HK-2 (cell line): ENCODE results near the gene S100A14.
"Not testable (repeated sequence)": the region's sequence is repeated elsewhere in the genome, so short reads cannot be mapped to it uniquely, and the experiment has no call there.

Source experiments
- DNase-seq: peaks from one replicate; pipeline ENCODE4 v3.0.0-alpha.2; 2018; ENCODE audit not compliant: unreplicated experiment

Gene S100A14

GRCh38 chr1:153587314-153587713 lies 28.8 kb downstream of the S100A14 start:
- no peak for DNase-seq

GRCh38 chr1:153586347-153586746 lies 29.8 kb downstream of the S100A14 start:
- no peak for DNase-seq

GRCh38 chr1:153585006-153585405 lies 31.1 kb downstream of the S100A14 start:
- no peak for DNase-seq

- no peak for DNase-seq
Measured at GRCh38 chr1:153583976-153584375, 32.1 kb downstream of the S100A14 start.

- not testable (repeated sequence) for DNase-seq
Measured at GRCh38 chr1:153583514-153583913, 32.6 kb downstream of the S100A14 start.

GRCh38 chr1:153582836-153583235 lies 33.3 kb downstream of the S100A14 start:
- DNase-seq, result not testable (repeated sequence)

GRCh38 chr1:153578936-153579335 lies 37.2 kb downstream of the S100A14 start:
- no peak for DNase-seq

- no peak for DNase-seq
Measured at GRCh38 chr1:153578490-153578889, 37.6 kb downstream of the S100A14 start.

- DNase-seq, result no peak
Measured at GRCh38 chr1:153577624-153578051, 38.5 kb downstream of the S100A14 start.

GRCh38 chr1:153577138-153577537 lies 39.0 kb downstream of the S100A14 start:
- DNase-seq, result no peak

GRCh38 chr1:153575497-153575896 lies 40.6 kb downstream of the S100A14 start:
- not testable (repeated sequence) for DNase-seq

GRCh38 chr1:153575081-153575491 lies 41.0 kb downstream of the S100A14 start:
- DNase-seq, result not testable (repeated sequence)

GRCh38 chr1:153573351-153573750 lies 42.8 kb downstream of the S100A14 start:
- DNase-seq, result no peak

GRCh38 chr1:153572569-153573015 lies 43.5 kb downstream of the S100A14 start:
- DNase-seq, result peak; percentile 78

- DNase-seq, result no peak
Measured at GRCh38 chr1:153571706-153572105, 44.4 kb downstream of the S100A14 start.

- DNase-seq, result no peak
Measured at GRCh38 chr1:153570874-153571273, 45.3 kb downstream of the S100A14 start.

- DNase-seq, result no peak
Measured at GRCh38 chr1:153569465-153569864, 46.7 kb downstream of the S100A14 start.

GRCh38 chr1:153568367-153569099 lies 47.6 kb downstream of the S100A14 start:
- peak; percentile 98 for DNase-seq

GRCh38 chr1:153567621-153568366 lies 48.3 kb downstream of the S100A14 start:
- peak; percentile 85 for DNase-seq

- peak; percentile 99 for DNase-seq
Measured at GRCh38 chr1:153566414-153567371, 49.4 kb downstream of the S100A14 start.

- peak; percentile 93 for DNase-seq
Measured at GRCh38 chr1:153565529-153566374, 50.4 kb downstream of the S100A14 start, which contains the start of gene S100A2. Gene S100A2 (minus strand): TSS chr1:153565844. CDS start chr1:153563877, 1,967 bp downstream.
